GM19351 (cell line): ENCODE results near the gene CSF3.

ENCODE experiments used
- ATAC-seq: cut with Tn5 transposase; IDR thresholded peaks from one replicate; pipeline ENCODE4 v1.9.1; 2021; ENCODE audit warnings: mild to moderate bottlenecking, moderate library complexity; ENCODE audit not compliant: unreplicated experiment

Gene CSF3

GRCh38 chr17:40059729-40060475 is 44.7 kb downstream of the CSF3 start:
- no peak for ATAC-seq

- ATAC-seq = no peak
These were observed 45.8 kb downstream of the CSF3 start for GRCh38 chr17:40060887-40061608.

GRCh38 chr17:40061609-40062038 is 46.4 kb downstream of the CSF3 start:
- no peak for ATAC-seq

GRCh38 chr17:40062329-40063186 is 47.3 kb downstream of the CSF3 start, which contains the start of gene THRA:
THRA (plus strand) TSS chr17:40062965; CDS start chr17:40074489, 11,524 bp downstream.
- ATAC-seq = peak; percentile 51

GRCh38 chr17:40063187-40063771 is 48.0 kb downstream of the CSF3 start:
- ATAC-seq = peak; percentile 20

GRCh38 chr17:40063901-40064531 is 48.8 kb downstream of the CSF3 start:
- no peak for ATAC-seq

- ATAC-seq = no peak
These were observed 49.9 kb downstream of the CSF3 start for GRCh38 chr17:40064971-40065768.

GRCh38 chr17:40065769-40066510 is 50.7 kb downstream of the CSF3 start:
- ATAC-seq = no peak
